Astrocyte of the cerebellum (primary cell): Measurements from ENCODE around the gene PIAS3.

Experiments
- DNase-seq: peaks from one replicate; pipeline ENCODE4 v3.0.0-alpha.2; 2011; ENCODE audit warnings: low read depth
- H3K4me3 ChIP-seq: 2 replicates; pipeline ENCODE4 v1.5.1; 2011; ENCODE audit warnings: mild to moderate bottlenecking, low read depth, low read length, moderate library complexity
- CTCF ChIP-seq: IDR thresholded peaks from 2 replicates; pipeline ENCODE4 v1.5.1; 2012; ENCODE audit warnings: low read length, low read depth, moderate library complexity, mild to moderate bottlenecking; ENCODE audit errors: missing control alignments
- in situ Hi-C: cut with HindIII; loops from 2 replicates; pipeline ENCODE4 v1.10.0; 2017; ENCODE audit warnings: low sequenced_read_pairs

PIAS3 gene

GRCh38 chr1:145887631-145888030 is 28.8 kb upstream of the PIAS3 start:
- DNase-seq = no peak
- TF ChIP-seq CTCF = no peak
- in situ Hi-C loops = no loop called here
- no peak overlapping the region for H3K4me3 ChIP-seq

GRCh38 chr1:145886816-145887215 is 27.9 kb upstream of the PIAS3 start:
- TF ChIP-seq CTCF = no peak
- no peak for DNase-seq
- in situ Hi-C loops = no loop called here
- H3K4me3 ChIP-seq = no peak overlapping the region

GRCh38 chr1:145886390-145886789 is 27.5 kb upstream of the PIAS3 start:
- TF ChIP-seq CTCF = no peak
- peak overlapping the region; percentile 63 for H3K4me3 ChIP-seq
- no peak for DNase-seq
- in situ Hi-C loops = no loop called here

GRCh38 chr1:145885738-145886287 is 26.9 kb upstream of the PIAS3 start, which contains the start of gene ANKRD35:
TSS of gene ANKRD35 (minus strand) at chr1:145885866. CDS start at chr1:145885758, 108 bp downstream.
- in situ Hi-C loops = no loop called here
- no peak for TF ChIP-seq CTCF
- peak within 1 kb of the TSS; percentile 63 for H3K4me3 ChIP-seq

GRCh38 chr1:145884675-145885074 is 25.8 kb upstream of the PIAS3 start:
- TF ChIP-seq CTCF = no peak
- no peak overlapping the region for H3K4me3 ChIP-seq
- in situ Hi-C loops = no loop called here
- no peak for DNase-seq

More at GRCh38 chr1:145885738-145886287, 26.9 kb upstream of the PIAS3 start, which contains the start of gene ANKRD35:
- no peak for DNase-seq

GRCh38 chr1:145879775-145880174 is 20.9 kb upstream of the PIAS3 start:
- TF ChIP-seq CTCF = no peak
- in situ Hi-C loops = no loop called here
- H3K4me3 ChIP-seq = no peak overlapping the region
- no peak for DNase-seq
